Measurements from ENCODE around the gene STRA8.

STRA8 gene

GRCh38 chr7:135281363-135281949 is 47.8 kb downstream of the STRA8 start:
- POLR2A ChIA-PET (ENCODE audit: low non-redundant PET), result no interaction called here
- peak; percentile 99 for TF ChIP-seq CTCF (conservative IDR thresholded peaks at IDR 0.05; ENCODE audit: low read depth)
- H3K27ac ChIP-seq, result no peak overlapping the region
- DNase-seq (ENCODE audit: low spot score), result peak; percentile 78
- CTCF ChIA-PET, result interaction anchor here (0.7 to 2.0 kb wide), 3 partner anchors 9 to 134 kb away, joined by 3 to 21 read pairs (median 3); no protein-coding TSS in a partner anchor

GRCh38 chr7:135282561-135283254 is 49.1 kb downstream of the STRA8 start:
- TF ChIP-seq CTCF (conservative IDR thresholded peaks at IDR 0.05; ENCODE audit: low read depth), result no peak
- ChIA-PET CTCF (interaction anchor here (0.7 to 1.6 kb wide), 3 partner anchors 53 to 806 kb away, joined by 3 to 8 read pairs (median 4); no protein-coding TSS in a partner anchor), POLR2A (ENCODE audit: low non-redundant PET) (no interaction called here)
- no peak overlapping the region for H3K27ac ChIP-seq
- DNase-seq (ENCODE audit: low spot score), result no peak

GRCh38 chr7:135283959-135284638 is 50.5 kb downstream of the STRA8 start:
- ChIA-PET CTCF (no interaction called here), POLR2A (ENCODE audit: low non-redundant PET) (no interaction called here)
- no peak for TF ChIP-seq CTCF (conservative IDR thresholded peaks at IDR 0.05; ENCODE audit: low read depth)
- H3K27ac ChIP-seq, result no peak overlapping the region
- DNase-seq (ENCODE audit: low spot score), result no peak

GRCh38 chr7:135285547-135286233 is 52.1 kb downstream of the STRA8 start:
- ChIA-PET POLR2A (ENCODE audit: low non-redundant PET) (no interaction called here), CTCF (interaction anchor here (0.6 kb wide), 1 partner anchor 115 kb away, joined by 3 read pairs; no protein-coding TSS in a partner anchor)
- DNase-seq (ENCODE audit: low spot score), result no peak
- no peak for TF ChIP-seq CTCF (conservative IDR thresholded peaks at IDR 0.05; ENCODE audit: low read depth)
- no peak overlapping the region for H3K27ac ChIP-seq

GRCh38 chr7:135286876-135287275 is 53.2 kb downstream of the STRA8 start:
- H3K27ac ChIP-seq, result no peak overlapping the region
- no peak for TF ChIP-seq CTCF (conservative IDR thresholded peaks at IDR 0.05; ENCODE audit: low read depth)
- ChIA-PET CTCF (interaction anchor here (0.6 kb wide), 1 partner anchor 49 kb away, joined by 3 read pairs; no protein-coding TSS in a partner anchor), POLR2A (ENCODE audit: low non-redundant PET) (no interaction called here)
- DNase-seq (ENCODE audit: low spot score), result no peak

GRCh38 chr7:135290594-135290993 is 57.0 kb downstream of the STRA8 start:
- ChIA-PET POLR2A (ENCODE audit: low non-redundant PET) (no interaction called here), CTCF (interaction anchor here (0.6 kb wide), 1 partner anchor 9 kb away, joined by 3 read pairs; no protein-coding TSS in a partner anchor)
- TF ChIP-seq CTCF (conservative IDR thresholded peaks at IDR 0.05; ENCODE audit: low read depth), result no peak
- peak overlapping the region; percentile 78; the same call in 1 of the 2 replicates for H3K27ac ChIP-seq
- DNase-seq (ENCODE audit: low spot score), result no peak
